ENCODE measurements around the gene NRG2.

NRG2 gene

DNA sequence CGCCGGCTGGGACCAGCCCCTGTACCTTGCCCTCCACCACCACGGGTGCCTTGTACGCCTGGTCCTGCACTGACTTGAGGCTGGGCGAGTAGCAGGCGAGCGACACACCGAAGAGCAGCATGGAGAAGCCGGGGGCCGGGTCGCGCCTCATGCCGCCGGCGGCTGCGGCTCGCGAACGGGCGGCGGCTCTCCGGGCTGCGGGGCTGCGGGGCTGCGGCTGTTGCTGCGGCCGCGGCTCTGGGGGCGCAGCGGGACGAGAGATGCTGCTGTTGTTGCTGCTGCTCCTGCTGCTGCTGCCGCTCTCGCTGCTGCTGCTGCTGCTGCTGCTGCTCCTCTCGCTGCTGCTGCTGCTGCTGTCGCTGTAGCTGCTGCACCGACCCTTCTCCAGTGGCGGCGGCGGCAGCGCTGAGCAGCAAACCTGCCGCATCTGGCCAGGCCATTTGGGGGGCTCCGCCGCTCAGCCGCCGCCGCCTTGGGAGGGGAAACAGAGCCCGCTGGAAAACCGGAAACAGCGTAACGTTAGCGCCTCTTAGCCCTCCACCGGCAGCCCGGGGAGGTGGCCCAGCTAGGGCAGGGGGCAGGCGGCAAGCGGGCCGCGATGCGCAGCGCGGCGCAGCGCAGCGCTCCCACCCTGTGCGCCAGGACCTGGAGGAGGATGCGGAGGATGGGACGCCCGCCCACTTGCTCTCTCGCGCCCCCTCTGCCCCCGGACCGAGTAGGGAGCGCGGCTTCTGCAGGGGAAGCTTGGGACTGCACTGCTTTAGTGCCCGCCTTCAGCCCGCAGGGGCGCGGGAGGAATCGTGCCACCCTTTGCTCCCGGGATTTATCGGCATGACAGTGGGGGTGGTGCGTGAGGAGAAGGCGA lies at the start of gene NRG2:
NRG2 (minus strand) TSS at position 657 of the 865 bp plus-strand sequence.
- H3K9ac ChIP-seq (ENCODE audit: low read length): peak within 1 kb of the TSS; percentile 1
- H3K4me3 ChIP-seq (ENCODE audit: low read length): peak within 1 kb of the TSS; percentile 78
- H3K4me1 ChIP-seq (ENCODE audit: control insufficient read depth, insufficient read depth, low read length): peaks cover 10% of the 10 kb centered on the region
- peak within 1 kb of the TSS; percentile 77 for H3K27ac ChIP-seq (ENCODE audit: low read depth, low read length)
- peaks cover 3% of the 10 kb centered on the region for H3K27me3 ChIP-seq (ENCODE audit: control insufficient read depth, insufficient read depth, low read length)
- H3K36me3 ChIP-seq (ENCODE audit: control insufficient read depth, insufficient read depth, low read length): no peaks in the 10 kb centered on the region

- Histone ChIP-seq H3K27ac (ENCODE audit: low read depth, low read length) (no peak overlapping the region), H3K27me3 (ENCODE audit: control insufficient read depth, insufficient read depth, low read length) (no peaks in the 10 kb centered on the region), H3K9ac (ENCODE audit: low read length) (no peak overlapping the region), H3K4me3 (ENCODE audit: low read length) (no peak overlapping the region), H3K4me1 (ENCODE audit: control insufficient read depth, insufficient read depth, low read length) (no peaks in the 10 kb centered on the region), H3K36me3 (ENCODE audit: control insufficient read depth, insufficient read depth, low read length) (no peaks in the 10 kb centered on the region)
Measured at GRCh38 chr5:140090251-140090650, 47.2 kb upstream of the NRG2 start.

DNA sequence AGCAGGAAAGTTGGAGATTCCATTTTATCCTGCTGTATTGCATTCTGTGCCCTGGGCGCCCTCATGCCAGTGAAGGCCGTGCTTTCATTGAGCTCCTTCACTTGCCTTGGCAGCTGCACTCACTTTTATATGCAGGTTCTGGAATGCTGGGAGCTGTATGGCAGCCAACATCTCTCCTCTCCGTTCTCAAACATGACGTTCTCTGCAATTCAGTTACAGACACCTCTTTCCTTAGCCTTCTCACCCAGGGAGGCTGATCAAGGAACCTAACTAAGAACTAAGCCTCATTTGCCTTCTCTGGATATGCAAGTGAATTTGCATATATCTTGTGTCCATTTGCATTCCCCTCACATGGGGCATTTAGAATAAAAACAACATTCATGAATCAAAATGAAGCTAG lies 41.4 kb upstream of the NRG2 start:
- Histone ChIP-seq H3K4me3 (ENCODE audit: low read length) (no peak overlapping the region), H3K27ac (ENCODE audit: low read depth, low read length) (no peak overlapping the region), H3K27me3 (ENCODE audit: control insufficient read depth, insufficient read depth, low read length) (no peaks in the 10 kb centered on the region), H3K36me3 (ENCODE audit: control insufficient read depth, insufficient read depth, low read length) (no peaks in the 10 kb centered on the region), H3K4me1 (ENCODE audit: control insufficient read depth, insufficient read depth, low read length) (no peaks in the 10 kb centered on the region), H3K9ac (ENCODE audit: low read length) (no peak overlapping the region)

- Histone ChIP-seq H3K4me1 (ENCODE audit: control insufficient read depth, insufficient read depth, low read length) (no peaks in the 10 kb centered on the region), H3K27ac (ENCODE audit: low read depth, low read length) (no peak overlapping the region), H3K36me3 (ENCODE audit: control insufficient read depth, insufficient read depth, low read length) (no peaks in the 10 kb centered on the region), H3K27me3 (ENCODE audit: control insufficient read depth, insufficient read depth, low read length) (no peaks in the 10 kb centered on the region), H3K4me3 (ENCODE audit: low read length) (no peak overlapping the region), H3K9ac (ENCODE audit: low read length) (no peak overlapping the region)
Measured at GRCh38 chr5:140083650-140084049, 40.6 kb upstream of the NRG2 start.

DNA sequence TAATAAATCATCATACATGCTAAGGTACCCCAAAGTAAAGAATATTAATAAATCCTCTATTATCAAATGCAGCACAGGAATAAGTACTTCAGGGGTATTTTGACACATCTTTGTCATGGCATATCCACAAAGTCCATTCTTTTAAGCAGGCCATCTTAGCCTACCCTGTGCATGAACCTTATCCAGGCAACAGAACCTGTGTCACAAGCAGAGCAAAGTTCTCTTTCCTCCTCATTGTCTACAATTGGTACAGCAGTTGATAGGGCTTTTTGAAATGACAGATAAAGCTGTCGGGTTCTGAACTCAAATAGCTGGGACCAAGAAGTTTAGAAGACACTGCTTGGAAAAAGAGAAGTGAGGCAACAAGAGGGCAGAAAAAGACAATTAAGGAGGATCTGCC lies 40.0 kb upstream of the NRG2 start:
- no peak overlapping the region for H3K4me3 ChIP-seq (ENCODE audit: low read length)
- no peaks in the 10 kb centered on the region for H3K27me3 ChIP-seq (ENCODE audit: control insufficient read depth, insufficient read depth, low read length)
- H3K27ac ChIP-seq (ENCODE audit: low read depth, low read length): no peak overlapping the region
- no peak overlapping the region for H3K9ac ChIP-seq (ENCODE audit: low read length)
- H3K36me3 ChIP-seq (ENCODE audit: control insufficient read depth, insufficient read depth, low read length): no peaks in the 10 kb centered on the region
- no peaks in the 10 kb centered on the region for H3K4me1 ChIP-seq (ENCODE audit: control insufficient read depth, insufficient read depth, low read length)

DNA sequence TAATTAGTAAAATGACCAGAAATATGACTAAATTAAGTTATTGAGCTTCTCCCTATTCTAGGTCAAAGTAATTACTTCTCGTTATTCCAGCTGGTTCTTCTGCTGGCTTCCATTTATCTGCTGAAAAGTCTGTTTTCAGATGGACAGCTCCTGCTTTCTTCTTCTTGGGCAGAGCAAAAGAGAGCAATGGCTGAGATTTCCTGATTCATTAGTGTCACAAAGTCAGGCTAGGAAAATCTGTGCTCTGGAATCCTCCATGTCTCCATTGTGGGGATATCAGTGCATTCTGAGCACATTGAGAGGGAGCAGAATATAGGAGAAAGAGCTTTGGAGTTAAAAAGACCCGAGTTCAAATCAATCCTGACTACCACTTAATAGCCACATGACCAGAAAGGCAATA lies 33.7 kb upstream of the NRG2 start:
- Histone ChIP-seq H3K4me1 (ENCODE audit: control insufficient read depth, insufficient read depth, low read length) (no peaks in the 10 kb centered on the region), H3K27ac (ENCODE audit: low read depth, low read length) (no peak overlapping the region), H3K4me3 (ENCODE audit: low read length) (no peak overlapping the region), H3K9ac (ENCODE audit: low read length) (no peak overlapping the region), H3K27me3 (ENCODE audit: control insufficient read depth, insufficient read depth, low read length) (no peaks in the 10 kb centered on the region), H3K36me3 (ENCODE audit: control insufficient read depth, insufficient read depth, low read length) (no peaks in the 10 kb centered on the region)

GRCh38 chr5:140076142-140076541 lies 33.0 kb upstream of the NRG2 start:
- Histone ChIP-seq H3K4me3 (ENCODE audit: low read length) (no peak overlapping the region), H3K27ac (ENCODE audit: low read depth, low read length) (no peak overlapping the region), H3K27me3 (ENCODE audit: control insufficient read depth, insufficient read depth, low read length) (no peaks in the 10 kb centered on the region), H3K9ac (ENCODE audit: low read length) (no peak overlapping the region), H3K4me1 (ENCODE audit: control insufficient read depth, insufficient read depth, low read length) (no peaks in the 10 kb centered on the region), H3K36me3 (ENCODE audit: control insufficient read depth, insufficient read depth, low read length) (no peaks in the 10 kb centered on the region)

- Histone ChIP-seq H3K27ac (ENCODE audit: low read depth, low read length) (no peak overlapping the region), H3K4me1 (ENCODE audit: control insufficient read depth, insufficient read depth, low read length) (no peaks in the 10 kb centered on the region), H3K27me3 (ENCODE audit: control insufficient read depth, insufficient read depth, low read length) (no peaks in the 10 kb centered on the region), H3K4me3 (ENCODE audit: low read length) (no peak overlapping the region), H3K9ac (ENCODE audit: low read length) (no peak overlapping the region), H3K36me3 (ENCODE audit: control insufficient read depth, insufficient read depth, low read length) (no peaks in the 10 kb centered on the region)
Measured at GRCh38 chr5:140075371-140075770, 32.3 kb upstream of the NRG2 start.

GRCh38 chr5:140073296-140073695 lies 30.2 kb upstream of the NRG2 start:
- no peaks in the 10 kb centered on the region for H3K4me1 ChIP-seq (ENCODE audit: control insufficient read depth, insufficient read depth, low read length)
- H3K4me3 ChIP-seq (ENCODE audit: low read length): no peak overlapping the region
- H3K36me3 ChIP-seq (ENCODE audit: control insufficient read depth, insufficient read depth, low read length): no peaks in the 10 kb centered on the region
- H3K27me3 ChIP-seq (ENCODE audit: control insufficient read depth, insufficient read depth, low read length): no peaks in the 10 kb centered on the region
- H3K27ac ChIP-seq (ENCODE audit: low read depth, low read length): no peak overlapping the region
- H3K9ac ChIP-seq (ENCODE audit: low read length): no peak overlapping the region

- H3K4me3 ChIP-seq (ENCODE audit: low read length): no peak overlapping the region
- no peaks in the 10 kb centered on the region for H3K27me3 ChIP-seq (ENCODE audit: control insufficient read depth, insufficient read depth, low read length)
- H3K36me3 ChIP-seq (ENCODE audit: control insufficient read depth, insufficient read depth, low read length): no peaks in the 10 kb centered on the region
- no peak overlapping the region for H3K9ac ChIP-seq (ENCODE audit: low read length)
- H3K27ac ChIP-seq (ENCODE audit: low read depth, low read length): no peak overlapping the region
- H3K4me1 ChIP-seq (ENCODE audit: control insufficient read depth, insufficient read depth, low read length): no peaks in the 10 kb centered on the region
Measured at GRCh38 chr5:140072812-140073211, 29.7 kb upstream of the NRG2 start.

DNA sequence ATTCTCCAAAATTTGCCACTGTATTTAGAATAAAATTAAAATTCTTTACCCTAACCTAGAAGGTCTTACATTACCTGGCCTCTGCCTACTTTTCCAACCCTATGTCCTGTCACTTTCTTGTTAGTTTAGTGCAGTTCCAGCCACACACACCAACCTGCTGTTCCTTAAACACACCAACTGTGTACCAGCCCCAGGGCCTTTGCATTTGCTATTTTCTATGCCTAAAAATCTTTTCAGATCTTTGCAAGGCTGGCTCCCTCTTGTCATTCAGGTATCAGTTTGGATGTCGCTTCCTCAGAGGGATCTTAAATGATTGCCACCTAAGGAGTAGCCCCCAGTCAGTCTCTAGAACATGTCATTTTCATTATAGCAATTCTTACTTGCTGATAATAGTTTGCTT lies 17.7 kb upstream of the NRG2 start:
- H3K36me3 ChIP-seq (ENCODE audit: control insufficient read depth, insufficient read depth, low read length): no peaks in the 10 kb centered on the region
- H3K4me1 ChIP-seq (ENCODE audit: control insufficient read depth, insufficient read depth, low read length): no peaks in the 10 kb centered on the region
- H3K27me3 ChIP-seq (ENCODE audit: control insufficient read depth, insufficient read depth, low read length): peaks cover 3% of the 10 kb centered on the region

GRCh38 chr5:140058212-140058932 lies 15.3 kb upstream of the NRG2 start:
- Histone ChIP-seq H3K27me3 (ENCODE audit: control insufficient read depth, insufficient read depth, low read length) (peaks cover 3% of the 10 kb centered on the region), H3K27ac (ENCODE audit: low read depth, low read length) (no peak overlapping the region), H3K36me3 (ENCODE audit: control insufficient read depth, insufficient read depth, low read length) (no peaks in the 10 kb centered on the region), H3K4me3 (ENCODE audit: low read length) (no peak overlapping the region), H3K9ac (ENCODE audit: low read length) (no peak overlapping the region), H3K4me1 (ENCODE audit: control insufficient read depth, insufficient read depth, low read length) (no peaks in the 10 kb centered on the region)

More for the DNA sequence above, 17.7 kb upstream of the NRG2 start:
- no peak overlapping the region for H3K9ac ChIP-seq (ENCODE audit: low read length)
- no peak overlapping the region for H3K27ac ChIP-seq (ENCODE audit: low read depth, low read length)
- no peak overlapping the region for H3K4me3 ChIP-seq (ENCODE audit: low read length)

Data from rectal smooth muscle tissue (tissue), 1 donor.